WTC11 (cell line): Measurements from ENCODE around the gene BCL2L11. TPM values are rescaled to one million over a fixed set of nuclear protein-coding genes. Genes with fewer than 3 reads are reported as not detected.

Source experiments
- ATAC-seq: fragments of 200-7000 bp; cut with Tn5 transposase; 2 replicates; pipeline ENCODE4 v1.10.0; 2021; ENCODE audit warnings: mild to moderate bottlenecking, moderate library complexity
- CTCF ChIA-PET: fragments of 300-600 bp; sonication (Branson Sonifier 250); formaldehyde crosslinking; loops from one replicate; lab custom pipeline; 2021; ENCODE audit warnings: antibody characterized with exemption; lab: Charles Lee
- POLR2A ChIA-PET: fragments of 350-600 bp; sonication (Branson Sonifier 250); formaldehyde crosslinking; loops from one replicate; lab custom pipeline; 2021; ENCODE audit warnings: antibody characterized with exemption; lab: Charles Lee
- DNase-seq: peaks from one replicate; pipeline ENCODE4 v3.0.0; 2021; ENCODE audit warnings: low spot score
- H3K27ac Mint-ChIP-seq: 2 replicates; pipeline ENCODE4 v1.8.0; 2021; ENCODE audit warnings: mixed read lengths
- H3K27me3 Mint-ChIP-seq: 2 replicates; pipeline ENCODE4 v1.8.0; 2021; ENCODE audit warnings: low read depth, mild to moderate bottlenecking, moderate library complexity, mixed read lengths
- H3K36me3 Mint-ChIP-seq: 2 replicates; pipeline ENCODE4 v1.8.0; 2021; ENCODE audit warnings: mixed read lengths
- H3K4me1 Mint-ChIP-seq: 2 replicates; pipeline ENCODE4 v1.8.0; 2022; ENCODE audit warnings: mixed read lengths
- H3K4me3 Mint-ChIP-seq: 2 replicates; pipeline ENCODE4 v1.8.0; 2021; ENCODE audit warnings: mild to moderate bottlenecking, moderate library complexity, mixed read lengths
- H3K9me3 Mint-ChIP-seq: 2 replicates; pipeline ENCODE4 v1.8.0; 2021; ENCODE audit warnings: mixed read lengths
- ATF1 ChIP-seq: sonication (generic); formaldehyde crosslinking; IDR thresholded peaks from 2 replicates; pipeline ENCODE4 v1.8.1; 2023; ENCODE audit warnings: mild to moderate bottlenecking, moderate library complexity, missing genetic modification reagents
- CBFB ChIP-seq: sonication (generic); formaldehyde crosslinking; IDR thresholded peaks from 2 replicates; pipeline ENCODE4 v1.8.1; 2022; ENCODE audit warnings: mild to moderate bottlenecking, low read depth, missing genetic modification reagents
- CDX4 ChIP-seq: fragments of 250-450 bp; sonication (Bioruptor Pico); IDR thresholded peaks from 2 replicates; pipeline ENCODE4 v1.9.0; 2021; ENCODE audit warnings: moderate library complexity, mild to moderate bottlenecking, inconsistent platforms, borderline replicate concordance
- GABPB1 ChIP-seq: sonication (generic); formaldehyde crosslinking; IDR thresholded peaks from 2 replicates; pipeline ENCODE4 v1.8.1; 2023; ENCODE audit warnings: mild to moderate bottlenecking, missing genetic modification reagents
- GTF2I ChIP-seq: fragments of 250-450 bp; sonication (Bioruptor Pico); conservative IDR thresholded peaks from 2 replicates; pipeline ENCODE4 v1.4.0; 2021; ENCODE audit warnings: mild to moderate bottlenecking
- JAZF1 ChIP-seq: fragments of 250-450 bp; sonication (Bioruptor Pico); IDR thresholded peaks from 2 replicates; pipeline ENCODE4 v1.9.0; 2021; ENCODE audit warnings: moderate library complexity, mild to moderate bottlenecking, inconsistent platforms
- JUN ChIP-seq: sonication (generic); formaldehyde crosslinking; IDR thresholded peaks from 2 replicates; pipeline ENCODE4 v1.8.0; 2023; ENCODE audit warnings: mild to moderate bottlenecking, missing genetic modification reagents
- TEAD1 ChIP-seq: sonication (generic); formaldehyde crosslinking; IDR thresholded peaks from 2 replicates; pipeline ENCODE4 v1.8.0; 2022; ENCODE audit warnings: mild to moderate bottlenecking, missing genetic modification reagents
- USF2 ChIP-seq: sonication (generic); formaldehyde crosslinking; IDR thresholded peaks from 2 replicates; pipeline ENCODE4 v1.8.1; 2023; ENCODE audit warnings: mild to moderate bottlenecking, missing genetic modification reagents, moderate library complexity
- ZMAT4 ChIP-seq: fragments of 250-450 bp; sonication (Bioruptor Pico); IDR thresholded peaks from 2 replicates; pipeline ENCODE4 v1.9.0; 2021; ENCODE audit warnings: mild to moderate bottlenecking
- ZNF121 ChIP-seq: sonication (generic); formaldehyde crosslinking; IDR thresholded peaks from 2 replicates; pipeline ENCODE4 v1.8.0; 2023; ENCODE audit warnings: missing genetic modification reagents
- ZNF263 ChIP-seq: sonication (generic); formaldehyde crosslinking; IDR thresholded peaks from 2 replicates; pipeline ENCODE4 v1.8.1; 2022; ENCODE audit warnings: low read depth, mild to moderate bottlenecking, moderate library complexity, missing genetic modification reagents
- ZNF423 ChIP-seq: fragments of 250-450 bp; sonication (Bioruptor Pico); IDR thresholded peaks from 2 replicates; pipeline ENCODE4 v2.1.2; 2022; ENCODE audit warnings: mild to moderate bottlenecking, moderate library complexity
- total RNA-seq: library from RNA; stranded (reverse); gene quantifications from 3 replicates; pipeline ENCODE4 v1.2.3, GENCODE V29; 2021
- TF ChIP-seq, protein P1 (sequence below): sonication (generic); formaldehyde crosslinking; IDR thresholded peaks from 2 replicates; pipeline ENCODE4 v1.8.1; 2023; ENCODE audit warnings: mild to moderate bottlenecking, missing genetic modification reagents
- TF ChIP-seq, protein P2 (sequence below): fragments of 250-450 bp; sonication (Bioruptor Pico); IDR thresholded peaks from 2 replicates; pipeline ENCODE4 v1.9.0; 2021; ENCODE audit warnings: mild to moderate bottlenecking, borderline replicate concordance
- TF ChIP-seq, protein P3 (sequence below): sonication (generic); formaldehyde crosslinking; IDR thresholded peaks from 2 replicates; pipeline ENCODE4 v1.8.0; 2022; ENCODE audit warnings: mild to moderate bottlenecking, missing genetic modification reagents
- TF ChIP-seq, protein P4 (sequence below): sonication (generic); formaldehyde crosslinking; IDR thresholded peaks from 2 replicates; pipeline ENCODE4 v1.8.1; 2023; ENCODE audit warnings: mild to moderate bottlenecking, missing genetic modification reagents, moderate library complexity
- TF ChIP-seq, protein P5 (sequence below): sonication (generic); formaldehyde crosslinking; conservative IDR thresholded peaks from 2 replicates; pipeline ENCODE4 v1.8.1; 2022; ENCODE audit warnings: mild to moderate bottlenecking, missing genetic modification reagents
- TF ChIP-seq, protein P6 (sequence below): sonication (generic); formaldehyde crosslinking; IDR thresholded peaks from 2 replicates; pipeline ENCODE4 v1.8.0; 2022; ENCODE audit warnings: mild to moderate bottlenecking, missing genetic modification reagents

Gene BCL2L11
- total RNA-seq, 1 experiment from 2014 or later, result 19.3 TPM

- Mint-ChIP-seq H3K36me3 (peaks cover 20% of the 10 kb centered on the region), H3K4me3 (no peak overlapping the region), H3K4me1 (peaks cover 18% of the 10 kb centered on the region), H3K27ac (no peak overlapping the region), H3K9me3 (peaks cover 1% of the 10 kb centered on the region; the same call in 1 of the 2 replicates), H3K27me3 (no peaks in the 10 kb centered on the region)
- ChIA-PET CTCF (interaction anchor here (1.0 kb wide), 1 partner anchor 18 kb away, joined by 5 read pairs; no protein-coding TSS in a partner anchor), POLR2A (interaction anchor here (1.4 kb wide), 1 partner anchor 15 kb away, joined by 4 read pairs; the partner anchor contains the start of gene BCL2L11)
- TF ChIP-seq ATF1 (CRISPR knock-in tag), result no peak
- TF ChIP-seq CDX4 (CRISPR knock-in tag), result no peak
- TF ChIP-seq ZNF423 (CRISPR knock-in tag), result no peak
- TF ChIP-seq ZNF263 (CRISPR knock-in tag), result no peak
- TF ChIP-seq TEAD1, result no peak
- TF ChIP-seq, protein P1, sequence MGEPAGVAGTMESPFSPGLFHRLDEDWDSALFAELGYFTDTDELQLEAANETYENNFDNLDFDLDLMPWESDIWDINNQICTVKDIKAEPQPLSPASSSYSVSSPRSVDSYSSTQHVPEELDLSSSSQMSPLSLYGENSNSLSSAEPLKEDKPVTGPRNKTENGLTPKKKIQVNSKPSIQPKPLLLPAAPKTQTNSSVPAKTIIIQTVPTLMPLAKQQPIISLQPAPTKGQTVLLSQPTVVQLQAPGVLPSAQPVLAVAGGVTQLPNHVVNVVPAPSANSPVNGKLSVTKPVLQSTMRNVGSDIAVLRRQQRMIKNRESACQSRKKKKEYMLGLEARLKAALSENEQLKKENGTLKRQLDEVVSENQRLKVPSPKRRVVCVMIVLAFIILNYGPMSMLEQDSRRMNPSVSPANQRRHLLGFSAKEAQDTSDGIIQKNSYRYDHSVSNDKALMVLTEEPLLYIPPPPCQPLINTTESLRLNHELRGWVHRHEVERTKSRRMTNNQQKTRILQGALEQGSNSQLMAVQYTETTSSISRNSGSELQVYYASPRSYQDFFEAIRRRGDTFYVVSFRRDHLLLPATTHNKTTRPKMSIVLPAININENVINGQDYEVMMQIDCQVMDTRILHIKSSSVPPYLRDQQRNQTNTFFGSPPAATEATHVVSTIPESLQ, result no peak
- ATAC-seq, result no peak
- no peak for DNase-seq
Observed at GRCh38 chr2:111135237-111135909, 14.7 kb downstream of the BCL2L11 start.

GRCh38 chr2:111135910-111136297 lies 15.2 kb downstream of the BCL2L11 start:
- ChIA-PET CTCF (interaction anchor here (1.0 kb wide), 1 partner anchor 19 kb away, joined by 5 read pairs; no protein-coding TSS in a partner anchor), POLR2A (interaction anchor here (1.4 kb wide), 1 partner anchor 15 kb away, joined by 4 read pairs; the partner anchor contains the start of gene BCL2L11)
- TF ChIP-seq ZNF121, result 0 out of 2 replicates have a peak, but pooled peaks have one; percentile 47
- TF ChIP-seq, protein P2, sequence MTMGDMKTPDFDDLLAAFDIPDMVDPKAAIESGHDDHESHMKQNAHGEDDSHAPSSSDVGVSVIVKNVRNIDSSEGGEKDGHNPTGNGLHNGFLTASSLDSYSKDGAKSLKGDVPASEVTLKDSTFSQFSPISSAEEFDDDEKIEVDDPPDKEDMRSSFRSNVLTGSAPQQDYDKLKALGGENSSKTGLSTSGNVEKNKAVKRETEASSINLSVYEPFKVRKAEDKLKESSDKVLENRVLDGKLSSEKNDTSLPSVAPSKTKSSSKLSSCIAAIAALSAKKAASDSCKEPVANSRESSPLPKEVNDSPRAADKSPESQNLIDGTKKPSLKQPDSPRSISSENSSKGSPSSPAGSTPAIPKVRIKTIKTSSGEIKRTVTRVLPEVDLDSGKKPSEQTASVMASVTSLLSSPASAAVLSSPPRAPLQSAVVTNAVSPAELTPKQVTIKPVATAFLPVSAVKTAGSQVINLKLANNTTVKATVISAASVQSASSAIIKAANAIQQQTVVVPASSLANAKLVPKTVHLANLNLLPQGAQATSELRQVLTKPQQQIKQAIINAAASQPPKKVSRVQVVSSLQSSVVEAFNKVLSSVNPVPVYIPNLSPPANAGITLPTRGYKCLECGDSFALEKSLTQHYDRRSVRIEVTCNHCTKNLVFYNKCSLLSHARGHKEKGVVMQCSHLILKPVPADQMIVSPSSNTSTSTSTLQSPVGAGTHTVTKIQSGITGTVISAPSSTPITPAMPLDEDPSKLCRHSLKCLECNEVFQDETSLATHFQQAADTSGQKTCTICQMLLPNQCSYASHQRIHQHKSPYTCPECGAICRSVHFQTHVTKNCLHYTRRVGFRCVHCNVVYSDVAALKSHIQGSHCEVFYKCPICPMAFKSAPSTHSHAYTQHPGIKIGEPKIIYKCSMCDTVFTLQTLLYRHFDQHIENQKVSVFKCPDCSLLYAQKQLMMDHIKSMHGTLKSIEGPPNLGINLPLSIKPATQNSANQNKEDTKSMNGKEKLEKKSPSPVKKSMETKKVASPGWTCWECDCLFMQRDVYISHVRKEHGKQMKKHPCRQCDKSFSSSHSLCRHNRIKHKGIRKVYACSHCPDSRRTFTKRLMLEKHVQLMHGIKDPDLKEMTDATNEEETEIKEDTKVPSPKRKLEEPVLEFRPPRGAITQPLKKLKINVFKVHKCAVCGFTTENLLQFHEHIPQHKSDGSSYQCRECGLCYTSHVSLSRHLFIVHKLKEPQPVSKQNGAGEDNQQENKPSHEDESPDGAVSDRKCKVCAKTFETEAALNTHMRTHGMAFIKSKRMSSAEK (CRISPR knock-in tag), result no peak
- DNase-seq (peak; percentile 55), ATAC-seq (peak; percentile 89)
- H3K36me3 Mint-ChIP-seq, result peaks cover 23% of the 10 kb centered on the region
- H3K9me3 Mint-ChIP-seq, result peaks cover 6% of the 10 kb centered on the region
- H3K4me1 Mint-ChIP-seq, result peaks cover 14% of the 10 kb centered on the region
- H3K4me3 Mint-ChIP-seq, result no peak overlapping the region
- H3K27me3 Mint-ChIP-seq, result no peaks in the 10 kb centered on the region
- no peak overlapping the region for H3K27ac Mint-ChIP-seq

- ChIA-PET POLR2A (no interaction called here), CTCF (interaction anchor here (0.7 kb wide), 1 partner anchor 9 kb away, joined by 3 read pairs; no protein-coding TSS in a partner anchor)
- DNase-seq (no peak), ATAC-seq (no peak)
- Mint-ChIP-seq H3K36me3 (peaks cover 20% of the 10 kb centered on the region), H3K9me3 (peaks cover 8% of the 10 kb centered on the region), H3K4me3 (no peak overlapping the region), H3K4me1 (peaks cover 16% of the 10 kb centered on the region), H3K27ac (no peak overlapping the region), H3K27me3 (no peaks in the 10 kb centered on the region)
- TF ChIP-seq CBFB (CRISPR knock-in tag) (no peak), ZNF121 (no peak), GTF2I (CRISPR knock-in tag) (no peak), GABPB1 (CRISPR knock-in tag) (no peak), JAZF1 (CRISPR knock-in tag) (no peak), JUN (CRISPR knock-in tag) (no peak), USF2 (no peak), ZNF423 (CRISPR knock-in tag) (no peak), ZMAT4 (CRISPR knock-in tag) (no peak)
- TF ChIP-seq, protein P3, sequence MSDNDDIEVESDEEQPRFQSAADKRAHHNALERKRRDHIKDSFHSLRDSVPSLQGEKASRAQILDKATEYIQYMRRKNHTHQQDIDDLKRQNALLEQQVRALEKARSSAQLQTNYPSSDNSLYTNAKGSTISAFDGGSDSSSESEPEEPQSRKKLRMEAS (CRISPR knock-in tag), result no peak
- TF ChIP-seq, protein P4, sequence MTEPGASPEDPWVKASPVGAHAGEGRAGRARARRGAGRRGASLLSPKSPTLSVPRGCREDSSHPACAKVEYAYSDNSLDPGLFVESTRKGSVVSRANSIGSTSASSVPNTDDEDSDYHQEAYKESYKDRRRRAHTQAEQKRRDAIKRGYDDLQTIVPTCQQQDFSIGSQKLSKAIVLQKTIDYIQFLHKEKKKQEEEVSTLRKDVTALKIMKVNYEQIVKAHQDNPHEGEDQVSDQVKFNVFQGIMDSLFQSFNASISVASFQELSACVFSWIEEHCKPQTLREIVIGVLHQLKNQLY (CRISPR knock-in tag), result no peak
- TF ChIP-seq, protein P5, sequence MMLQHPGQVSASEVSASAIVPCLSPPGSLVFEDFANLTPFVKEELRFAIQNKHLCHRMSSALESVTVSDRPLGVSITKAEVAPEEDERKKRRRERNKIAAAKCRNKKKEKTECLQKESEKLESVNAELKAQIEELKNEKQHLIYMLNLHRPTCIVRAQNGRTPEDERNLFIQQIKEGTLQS (CRISPR knock-in tag), result no peak
- TF ChIP-seq, protein P6, sequence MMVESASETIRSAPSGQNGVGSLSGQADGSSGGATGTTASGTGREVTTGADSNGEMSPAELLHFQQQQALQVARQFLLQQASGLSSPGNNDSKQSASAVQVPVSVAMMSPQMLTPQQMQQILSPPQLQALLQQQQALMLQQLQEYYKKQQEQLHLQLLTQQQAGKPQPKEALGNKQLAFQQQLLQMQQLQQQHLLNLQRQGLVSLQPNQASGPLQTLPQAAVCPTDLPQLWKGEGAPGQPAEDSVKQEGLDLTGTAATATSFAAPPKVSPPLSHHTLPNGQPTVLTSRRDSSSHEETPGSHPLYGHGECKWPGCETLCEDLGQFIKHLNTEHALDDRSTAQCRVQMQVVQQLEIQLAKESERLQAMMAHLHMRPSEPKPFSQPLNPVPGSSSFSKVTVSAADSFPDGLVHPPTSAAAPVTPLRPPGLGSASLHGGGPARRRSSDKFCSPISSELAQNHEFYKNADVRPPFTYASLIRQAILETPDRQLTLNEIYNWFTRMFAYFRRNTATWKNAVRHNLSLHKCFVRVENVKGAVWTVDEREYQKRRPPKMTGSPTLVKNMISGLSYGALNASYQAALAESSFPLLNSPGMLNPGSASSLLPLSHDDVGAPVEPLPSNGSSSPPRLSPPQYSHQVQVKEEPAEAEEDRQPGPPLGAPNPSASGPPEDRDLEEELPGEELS (CRISPR knock-in tag), result no peak
Observed at GRCh38 chr2:111138839-111139238, 18.1 kb downstream of the BCL2L11 start.
